ENCODE measurements around the gene RMND5B. TPM values are rescaled to one million over a fixed set of nuclear protein-coding genes. Genes with fewer than 3 reads are reported as not detected.

The RMND5B gene
- total and polyA plus RNA-seq, 2 experiments from 2014 or later, result 27.2 to 42.2 TPM

- H3K27me3 ChIP-seq, result no peaks in the 10 kb centered on the region
- DNase-seq (ENCODE audit: low spot score), result no peak
- no peak within 1 kb of the TSS for H3K4me2 ChIP-seq
- H3K27ac ChIP-seq, result no peak within 1 kb of the TSS
- H3K4me1 ChIP-seq (ENCODE audit: insufficient read depth), result no peaks in the 10 kb centered on the region
- TF ChIP-seq EZH2phosphoT487 (IDR thresholded peaks at IDR 0.05; ENCODE audit: low read depth, severe bottlenecking, unreplicated experiment), result no peak
- no peak for TF ChIP-seq CTCF (IDR thresholded peaks at IDR 0.05; ENCODE audit: poor library complexity)
- no peak for TF ChIP-seq EZH2 (IDR thresholded peaks at IDR 0.05; ENCODE audit: borderline replicate concordance)
- H3K9me2 ChIP-seq (replicated peaks; ENCODE audit: insufficient read depth), result no peaks in the 10 kb centered on the region
- H3K36me3 ChIP-seq (replicated peaks; ENCODE audit: insufficient read depth, low read depth), result no peaks in the 10 kb centered on the region
- no peak within 1 kb of the TSS for H2AFZ ChIP-seq
- WGBS (ENCODE audit: low lambda C conversion rate, missing lambda C conversion rate), result 95% methylated on average over 25 of the region's 27 CpGs
- no peaks in the 10 kb centered on the region for H3K79me2 ChIP-seq
- no peak within 1 kb of the TSS for H3K4me3 ChIP-seq
- H3K9me3 ChIP-seq (ENCODE audit: low read depth), result no peaks in the 10 kb centered on the region
- H4K20me1 ChIP-seq (ENCODE audit: insufficient read depth, poor library complexity, severe bottlenecking), result no peaks in the 10 kb centered on the region
Observed at GRCh38 chr5:178187014-178187413, 56.2 kb downstream of the RMND5B start, which contains the start of gene GMCL2. Gene GMCL2 (minus strand): TSS chr5:178187371. CDS start chr5:178187299, 72 bp downstream.

GRCh38 chr5:178189433-178189832, 58.6 kb downstream of the RMND5B start:
- DNase-seq (ENCODE audit: low spot score), result no peak
- H3K4me2 ChIP-seq, result no peak overlapping the region
- no peaks in the 10 kb centered on the region for H3K9me2 ChIP-seq (replicated peaks; ENCODE audit: insufficient read depth)
- no peak overlapping the region for H3K4me3 ChIP-seq
- WGBS (ENCODE audit: low lambda C conversion rate, missing lambda C conversion rate), result 48% methylated on average over 2 of the region's 2 CpGs
- H3K36me3 ChIP-seq (replicated peaks; ENCODE audit: insufficient read depth, low read depth), result no peaks in the 10 kb centered on the region
- no peaks in the 10 kb centered on the region for H3K9me3 ChIP-seq (ENCODE audit: low read depth)
- no peak overlapping the region for H2AFZ ChIP-seq
- H3K79me2 ChIP-seq, result no peaks in the 10 kb centered on the region
- TF ChIP-seq EZH2 (IDR thresholded peaks at IDR 0.05; ENCODE audit: borderline replicate concordance) (no peak), CTCF (IDR thresholded peaks at IDR 0.05; ENCODE audit: poor library complexity) (no peak), EZH2phosphoT487 (IDR thresholded peaks at IDR 0.05; ENCODE audit: low read depth, severe bottlenecking, unreplicated experiment) (no peak)
- H3K27ac ChIP-seq, result no peak overlapping the region
- no peaks in the 10 kb centered on the region for H3K4me1 ChIP-seq (ENCODE audit: insufficient read depth)
- no peaks in the 10 kb centered on the region for H4K20me1 ChIP-seq (ENCODE audit: insufficient read depth, poor library complexity, severe bottlenecking)
- no peaks in the 10 kb centered on the region for H3K27me3 ChIP-seq

GRCh38 chr5:178191661-178192060, 60.8 kb downstream of the RMND5B start:
- DNase-seq (ENCODE audit: low spot score), result no peak
- Histone ChIP-seq H3K27ac (no peak overlapping the region), H3K9me3 (ENCODE audit: low read depth) (no peaks in the 10 kb centered on the region), H3K79me2 (no peaks in the 10 kb centered on the region), H3K9me2 (replicated peaks; ENCODE audit: insufficient read depth) (no peaks in the 10 kb centered on the region), H3K27me3 (no peaks in the 10 kb centered on the region), H2AFZ (no peak overlapping the region), H3K4me3 (no peak overlapping the region), H3K4me2 (no peak overlapping the region), H3K4me1 (ENCODE audit: insufficient read depth) (no peaks in the 10 kb centered on the region), H4K20me1 (ENCODE audit: insufficient read depth, poor library complexity, severe bottlenecking) (no peaks in the 10 kb centered on the region), H3K36me3 (replicated peaks; ENCODE audit: insufficient read depth, low read depth) (no peaks in the 10 kb centered on the region)
- WGBS (ENCODE audit: low lambda C conversion rate, missing lambda C conversion rate), result 71% methylated on average over 4 of the region's 4 CpGs
- TF ChIP-seq EZH2phosphoT487 (IDR thresholded peaks at IDR 0.05; ENCODE audit: low read depth, severe bottlenecking, unreplicated experiment) (no peak), EZH2 (IDR thresholded peaks at IDR 0.05; ENCODE audit: borderline replicate concordance) (no peak), CTCF (IDR thresholded peaks at IDR 0.05; ENCODE audit: poor library complexity) (no peak)

GRCh38 chr5:178192244-178192643, 61.4 kb downstream of the RMND5B start:
- H2AFZ ChIP-seq, result no peak overlapping the region
- no peak overlapping the region for H3K4me2 ChIP-seq
- no peak overlapping the region for H3K4me3 ChIP-seq
- no peaks in the 10 kb centered on the region for H3K36me3 ChIP-seq (replicated peaks; ENCODE audit: insufficient read depth, low read depth)
- H3K27me3 ChIP-seq, result no peaks in the 10 kb centered on the region
- no peak overlapping the region for H3K27ac ChIP-seq
- DNase-seq (ENCODE audit: low spot score), result no peak
- no peaks in the 10 kb centered on the region for H4K20me1 ChIP-seq (ENCODE audit: insufficient read depth, poor library complexity, severe bottlenecking)
- no peaks in the 10 kb centered on the region for H3K9me3 ChIP-seq (ENCODE audit: low read depth)
- no peaks in the 10 kb centered on the region for H3K4me1 ChIP-seq (ENCODE audit: insufficient read depth)
- TF ChIP-seq EZH2phosphoT487 (IDR thresholded peaks at IDR 0.05; ENCODE audit: low read depth, severe bottlenecking, unreplicated experiment) (no peak), EZH2 (IDR thresholded peaks at IDR 0.05; ENCODE audit: borderline replicate concordance) (no peak), CTCF (IDR thresholded peaks at IDR 0.05; ENCODE audit: poor library complexity) (no peak)
- no peaks in the 10 kb centered on the region for H3K79me2 ChIP-seq
- WGBS (ENCODE audit: low lambda C conversion rate, missing lambda C conversion rate), result 78% methylated on average over 2 of the region's 2 CpGs
- no peaks in the 10 kb centered on the region for H3K9me2 ChIP-seq (replicated peaks; ENCODE audit: insufficient read depth)

Measured in hepatocyte (in vitro differentiated cells).